Neural cell (in vitro differentiated cells): ENCODE results near the gene ACBD6.

Source experiments
- EZH2 ChIP-seq: fragments of 200-600, 300-800 bp; shearing (Covaris generic), sonication (generic); IDR thresholded peaks from 2 replicates; pipeline ENCODE4 v1.6.1; 2014; ENCODE audit warnings: antibody characterized with exemption, low read length, borderline replicate concordance, mild to moderate bottlenecking; ENCODE audit not compliant: insufficient read depth, poor library complexity, severe bottlenecking
- MXI1 ChIP-seq: fragments of 450-650 bp; conservative IDR thresholded peaks from 2 replicates; pipeline ENCODE4 v1.6.1; 2014; ENCODE audit warnings: antibody characterized with exemption, mild to moderate bottlenecking; ENCODE audit not compliant: poor library complexity, severe bottlenecking
- POLR2AphosphoS5 ChIP-seq: IDR thresholded peaks from 2 replicates; pipeline ENCODE4 v1.6.1; 2012
- RAD21 ChIP-seq: fragments of 450-650 bp; conservative IDR thresholded peaks from 2 replicates; pipeline ENCODE4 v1.6.1; 2014; ENCODE audit warnings: antibody characterized with exemption, mild to moderate bottlenecking, moderate library complexity
- SMC3 ChIP-seq: fragments of 450-650 bp; conservative IDR thresholded peaks from 2 replicates; pipeline ENCODE4 v1.6.1; 2014; ENCODE audit warnings: antibody characterized with exemption, mild to moderate bottlenecking, moderate library complexity; ENCODE audit not compliant: poor library complexity
- TAF1 ChIP-seq: IDR thresholded peaks from 2 replicates; pipeline ENCODE4 v1.6.1; 2012; ENCODE audit warnings: low read depth
- TF ChIP-seq, protein P1 (sequence below): fragments of 450-650 bp; IDR thresholded peaks from 2 replicates; pipeline ENCODE4 v1.5.1; 2014; ENCODE audit warnings: antibody characterized with exemption, mild to moderate bottlenecking, moderate library complexity; ENCODE audit not compliant: poor library complexity, severe bottlenecking
- TF ChIP-seq, protein P2 (sequence below): IDR thresholded peaks from 2 replicates; pipeline ENCODE4 v1.6.1; 2012; ENCODE audit warnings: borderline replicate concordance

DNA sequence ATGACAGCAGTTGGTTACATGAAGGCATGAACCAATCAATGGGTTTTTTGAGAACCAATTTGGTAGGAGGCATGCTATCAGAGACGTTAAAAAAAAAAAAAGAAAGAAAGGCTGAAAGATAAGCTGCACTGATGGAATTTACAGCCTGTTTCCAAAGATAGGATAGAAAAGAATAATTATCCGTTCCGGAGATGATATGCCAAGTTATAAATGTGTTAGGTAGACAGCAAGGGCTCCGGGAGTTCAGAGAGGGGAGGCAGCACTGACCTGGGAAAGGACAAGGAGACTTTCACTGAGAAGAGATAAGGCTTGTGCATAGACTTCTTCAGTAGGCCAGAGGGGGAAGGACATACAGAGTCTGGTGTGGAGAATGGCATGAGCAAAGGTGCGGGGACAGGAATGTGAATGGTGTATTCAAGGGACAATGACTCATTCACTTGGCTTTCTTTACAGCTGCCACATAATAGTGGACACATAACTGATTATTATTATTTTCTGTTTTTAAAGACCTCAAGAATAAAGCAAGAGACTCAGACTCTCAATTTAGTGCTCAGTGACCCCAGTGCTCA lies 24.8 kb upstream of the ACBD6 start:
- TF ChIP-seq, protein P1, sequence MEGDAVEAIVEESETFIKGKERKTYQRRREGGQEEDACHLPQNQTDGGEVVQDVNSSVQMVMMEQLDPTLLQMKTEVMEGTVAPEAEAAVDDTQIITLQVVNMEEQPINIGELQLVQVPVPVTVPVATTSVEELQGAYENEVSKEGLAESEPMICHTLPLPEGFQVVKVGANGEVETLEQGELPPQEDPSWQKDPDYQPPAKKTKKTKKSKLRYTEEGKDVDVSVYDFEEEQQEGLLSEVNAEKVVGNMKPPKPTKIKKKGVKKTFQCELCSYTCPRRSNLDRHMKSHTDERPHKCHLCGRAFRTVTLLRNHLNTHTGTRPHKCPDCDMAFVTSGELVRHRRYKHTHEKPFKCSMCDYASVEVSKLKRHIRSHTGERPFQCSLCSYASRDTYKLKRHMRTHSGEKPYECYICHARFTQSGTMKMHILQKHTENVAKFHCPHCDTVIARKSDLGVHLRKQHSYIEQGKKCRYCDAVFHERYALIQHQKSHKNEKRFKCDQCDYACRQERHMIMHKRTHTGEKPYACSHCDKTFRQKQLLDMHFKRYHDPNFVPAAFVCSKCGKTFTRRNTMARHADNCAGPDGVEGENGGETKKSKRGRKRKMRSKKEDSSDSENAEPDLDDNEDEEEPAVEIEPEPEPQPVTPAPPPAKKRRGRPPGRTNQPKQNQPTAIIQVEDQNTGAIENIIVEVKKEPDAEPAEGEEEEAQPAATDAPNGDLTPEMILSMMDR: no peak
- no peak for TF ChIP-seq EZH2
- TF ChIP-seq POLR2AphosphoS5: no peak
- TF ChIP-seq, protein P2, sequence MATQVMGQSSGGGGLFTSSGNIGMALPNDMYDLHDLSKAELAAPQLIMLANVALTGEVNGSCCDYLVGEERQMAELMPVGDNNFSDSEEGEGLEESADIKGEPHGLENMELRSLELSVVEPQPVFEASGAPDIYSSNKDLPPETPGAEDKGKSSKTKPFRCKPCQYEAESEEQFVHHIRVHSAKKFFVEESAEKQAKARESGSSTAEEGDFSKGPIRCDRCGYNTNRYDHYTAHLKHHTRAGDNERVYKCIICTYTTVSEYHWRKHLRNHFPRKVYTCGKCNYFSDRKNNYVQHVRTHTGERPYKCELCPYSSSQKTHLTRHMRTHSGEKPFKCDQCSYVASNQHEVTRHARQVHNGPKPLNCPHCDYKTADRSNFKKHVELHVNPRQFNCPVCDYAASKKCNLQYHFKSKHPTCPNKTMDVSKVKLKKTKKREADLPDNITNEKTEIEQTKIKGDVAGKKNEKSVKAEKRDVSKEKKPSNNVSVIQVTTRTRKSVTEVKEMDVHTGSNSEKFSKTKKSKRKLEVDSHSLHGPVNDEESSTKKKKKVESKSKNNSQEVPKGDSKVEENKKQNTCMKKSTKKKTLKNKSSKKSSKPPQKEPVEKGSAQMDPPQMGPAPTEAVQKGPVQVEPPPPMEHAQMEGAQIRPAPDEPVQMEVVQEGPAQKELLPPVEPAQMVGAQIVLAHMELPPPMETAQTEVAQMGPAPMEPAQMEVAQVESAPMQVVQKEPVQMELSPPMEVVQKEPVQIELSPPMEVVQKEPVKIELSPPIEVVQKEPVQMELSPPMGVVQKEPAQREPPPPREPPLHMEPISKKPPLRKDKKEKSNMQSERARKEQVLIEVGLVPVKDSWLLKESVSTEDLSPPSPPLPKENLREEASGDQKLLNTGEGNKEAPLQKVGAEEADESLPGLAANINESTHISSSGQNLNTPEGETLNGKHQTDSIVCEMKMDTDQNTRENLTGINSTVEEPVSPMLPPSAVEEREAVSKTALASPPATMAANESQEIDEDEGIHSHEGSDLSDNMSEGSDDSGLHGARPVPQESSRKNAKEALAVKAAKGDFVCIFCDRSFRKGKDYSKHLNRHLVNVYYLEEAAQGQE: no peak
- no peak for TF ChIP-seq TAF1
- TF ChIP-seq SMC3: no peak
- no peak for TF ChIP-seq RAD21
- TF ChIP-seq MXI1: no peak
